Measurements from ENCODE around the gene SPRR4.
"Not testable (repeated sequence)": the region's sequence is repeated elsewhere in the genome, so short reads cannot be mapped to it uniquely, and the experiment has no call there.

Gene SPRR4

DNA sequence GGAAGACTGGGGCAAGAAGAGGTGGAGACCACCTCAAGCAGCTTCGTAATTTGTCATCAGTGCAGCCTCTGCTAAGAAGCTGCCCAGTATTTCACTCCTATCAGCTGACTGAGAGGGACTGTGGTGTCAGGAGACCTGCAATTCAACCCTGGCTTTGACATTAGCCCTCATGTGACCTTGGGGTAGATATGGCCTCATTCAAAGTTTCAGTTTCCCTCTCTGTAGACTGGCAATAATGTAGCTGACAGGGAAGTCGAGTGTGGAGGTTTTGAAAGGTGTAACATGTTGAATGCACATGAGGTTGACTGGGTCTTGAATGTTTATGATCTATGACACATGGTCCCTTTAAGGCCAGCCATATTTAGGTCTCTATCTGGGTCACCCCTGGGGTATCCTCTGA lies 2.2 kb upstream of the SPRR4 start:
- no peak for DNase-seq

- DNase-seq, result no peak
These were observed 1.4 kb upstream of the SPRR4 start for GRCh38 chr1:152969036-152969435.

DNA sequence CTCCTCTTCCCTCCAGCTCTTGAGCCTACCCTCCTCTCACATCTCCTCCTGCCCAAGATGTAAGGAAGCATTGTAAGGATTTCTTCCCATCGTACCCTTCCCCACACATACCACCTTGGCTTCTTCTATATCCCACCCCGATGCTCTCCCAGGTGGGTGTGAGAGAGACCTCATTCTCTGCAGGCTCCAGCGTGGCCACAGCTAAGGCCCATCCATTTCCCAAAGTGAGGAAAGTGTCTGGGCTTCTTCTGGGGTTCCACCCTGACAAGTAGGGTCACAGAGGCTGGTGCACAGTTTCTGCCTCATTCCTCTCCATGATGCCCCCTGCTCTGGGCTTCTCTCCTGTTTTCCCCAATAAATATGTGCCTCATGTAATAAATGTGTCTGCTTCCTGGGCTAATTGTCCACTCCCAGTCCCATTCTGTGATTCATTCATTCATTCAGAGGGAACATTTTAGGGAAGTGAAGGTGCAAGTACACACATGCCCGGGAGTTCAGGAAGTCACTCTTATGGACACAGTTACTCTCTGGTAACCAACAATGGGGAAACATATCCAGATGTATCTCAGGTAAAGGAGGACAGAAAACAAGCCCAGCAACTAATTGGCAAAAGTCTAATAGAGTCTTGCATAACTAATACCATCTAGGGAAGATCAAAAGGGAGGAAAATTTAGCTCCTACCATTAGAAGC lies 1.9 kb downstream of the SPRR4 start:
- no peak for DNase-seq

DNA sequence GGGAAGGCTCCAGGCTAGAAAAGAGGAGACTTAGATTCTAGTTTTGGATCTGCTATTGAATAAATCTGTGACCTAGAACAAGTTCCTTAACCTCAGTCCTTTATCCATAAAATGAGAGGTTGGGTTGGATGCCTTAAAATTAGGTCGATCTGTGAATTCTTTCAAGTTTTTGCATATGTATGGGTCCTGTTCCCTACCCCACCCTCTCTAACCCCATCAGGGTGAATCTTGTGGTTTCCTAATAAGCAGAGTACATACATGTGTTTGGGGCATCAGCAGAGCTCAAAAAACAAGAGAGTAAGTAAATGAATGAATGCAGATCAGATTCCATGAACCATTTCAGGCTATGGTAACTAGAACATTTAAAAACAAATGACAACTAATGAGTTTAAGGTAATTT lies 6.2 kb downstream of the SPRR4 start:
- DNase-seq, result no peak

GRCh38 chr1:152977614-152978013 lies 7.2 kb downstream of the SPRR4 start:
- no peak for DNase-seq

GRCh38 chr1:152980676-152981075 lies 10.2 kb downstream of the SPRR4 start:
- DNase-seq, result no peak

DNA sequence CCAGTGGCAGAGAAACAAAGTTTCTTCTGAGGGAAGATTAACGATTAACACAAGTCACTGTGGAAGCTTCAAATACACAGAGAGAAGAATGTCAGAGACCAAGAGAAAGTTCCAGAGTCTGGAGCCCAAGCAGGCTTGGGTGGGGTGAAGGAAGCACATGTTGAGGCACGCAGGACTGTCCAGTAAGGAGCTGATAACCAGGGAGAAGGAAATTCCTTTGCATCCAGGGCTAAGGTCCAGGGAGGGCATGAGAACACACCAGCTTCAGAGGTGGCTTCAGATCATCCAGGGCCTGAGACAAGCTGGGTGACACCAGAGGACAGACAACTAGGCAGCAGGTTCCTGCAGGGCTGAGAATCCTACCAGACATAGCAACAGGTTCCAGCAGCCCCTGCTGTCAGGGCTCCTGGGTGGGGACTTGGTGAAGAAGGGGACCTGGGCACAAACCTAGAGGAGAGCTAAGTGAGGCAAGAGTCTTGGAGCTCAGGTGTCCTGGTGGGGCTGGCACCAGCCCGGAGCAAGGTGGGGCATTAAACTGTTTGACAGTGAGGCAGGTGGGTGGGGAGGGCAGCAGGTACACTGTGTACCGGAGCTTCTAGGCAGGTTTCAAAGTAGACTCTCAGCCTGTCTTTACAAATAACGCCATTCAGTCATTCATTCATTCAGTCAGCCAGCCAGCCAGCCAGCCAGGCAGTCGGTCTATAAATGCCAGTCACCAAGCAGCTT lies 10.9 kb downstream of the SPRR4 start:
- no peak for DNase-seq

GRCh38 chr1:152982076-152982475 lies 11.6 kb downstream of the SPRR4 start:
- DNase-seq, result no peak

GRCh38 chr1:152983234-152983633 lies 12.8 kb downstream of the SPRR4 start:
- no peak for DNase-seq

- no peak for DNase-seq
These were observed 13.3 kb downstream of the SPRR4 start, which contains the start of gene SPRR1A for GRCh38 chr1:152983743-152984142. TSS of gene SPRR1A (plus strand) at chr1:152984081. CDS start at chr1:152985231, 1,150 bp downstream.

- no peak for DNase-seq
These were observed 16.1 kb downstream of the SPRR4 start for GRCh38 chr1:152986578-152986977.

GRCh38 chr1:152993186-152993585 lies 22.7 kb downstream of the SPRR4 start:
- no peak for DNase-seq

DNA sequence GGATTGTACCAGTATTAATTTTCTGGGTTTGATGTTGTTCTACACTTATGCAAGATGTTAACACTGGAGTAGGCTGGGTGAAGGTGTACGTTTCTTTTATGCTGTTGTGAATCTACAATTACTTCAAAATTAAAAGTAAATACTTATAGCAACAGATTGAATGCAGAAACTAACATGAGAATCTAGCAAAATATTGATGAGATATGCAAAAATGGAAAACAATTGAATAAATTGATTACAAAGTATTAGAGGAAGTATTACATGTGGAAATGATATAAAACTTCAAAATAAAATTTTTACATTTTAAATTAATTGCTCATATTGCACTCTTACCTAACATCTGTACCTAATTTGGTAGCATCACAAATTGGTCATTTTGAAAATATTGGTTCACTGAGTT lies 25.4 kb downstream of the SPRR4 start:
- no peak for DNase-seq

- no peak for DNase-seq
These were observed 26.4 kb downstream of the SPRR4 start for GRCh38 chr1:152996633-152997400.

DNA sequence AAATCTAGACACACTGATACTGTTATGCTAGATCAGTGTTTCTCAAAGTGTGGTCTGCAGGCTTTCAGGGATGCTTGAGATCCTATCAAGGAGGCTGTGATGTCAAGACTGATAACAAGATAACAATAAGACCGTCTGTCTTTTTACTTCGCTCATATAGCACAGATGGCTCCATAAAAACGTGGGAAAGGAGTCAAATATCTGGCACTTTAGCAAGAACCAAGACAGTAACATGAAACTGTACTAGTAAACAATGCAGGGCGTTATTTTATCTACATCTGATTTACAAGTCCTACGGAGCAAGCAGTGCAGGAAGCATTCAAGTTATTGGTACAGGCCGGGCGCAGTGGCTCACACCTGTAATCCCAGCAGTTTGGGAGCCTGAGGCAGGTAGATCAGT lies 27.5 kb downstream of the SPRR4 start:
- DNase-seq, result no peak

- no peak for DNase-seq
These were observed 28.0 kb downstream of the SPRR4 start for GRCh38 chr1:152998476-152998875.

GRCh38 chr1:152999818-153000217 lies 29.4 kb downstream of the SPRR4 start:
- no peak for DNase-seq

DNA sequence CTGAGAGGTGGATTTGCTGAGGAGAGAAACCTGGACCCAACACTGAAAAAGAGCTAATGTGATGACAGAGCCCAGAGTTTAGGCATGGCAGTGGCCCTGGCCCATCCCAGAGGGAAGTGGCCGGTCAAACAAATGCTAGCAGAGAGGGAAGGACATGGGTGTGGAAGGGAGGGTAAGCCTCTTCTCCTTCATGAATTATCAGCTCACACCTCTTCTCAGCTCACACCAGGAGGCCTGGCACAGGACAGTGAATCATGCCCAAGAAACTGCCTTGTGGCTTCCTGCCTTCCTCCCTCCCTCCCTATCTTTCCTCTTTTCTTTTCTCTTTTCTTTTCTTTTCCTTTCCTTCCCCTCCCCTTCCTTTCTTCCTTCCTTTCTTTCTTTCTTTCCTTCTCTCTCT lies 29.8 kb downstream of the SPRR4 start:
- no peak for DNase-seq

GRCh38 chr1:153001382-153001781 lies 30.9 kb downstream of the SPRR4 start, which contains the start of gene SPRR3:
TSS of gene SPRR3 (plus strand) at chr1:153001749. CDS start at chr1:153003021, 1,272 bp downstream.
- no peak for DNase-seq

DNA sequence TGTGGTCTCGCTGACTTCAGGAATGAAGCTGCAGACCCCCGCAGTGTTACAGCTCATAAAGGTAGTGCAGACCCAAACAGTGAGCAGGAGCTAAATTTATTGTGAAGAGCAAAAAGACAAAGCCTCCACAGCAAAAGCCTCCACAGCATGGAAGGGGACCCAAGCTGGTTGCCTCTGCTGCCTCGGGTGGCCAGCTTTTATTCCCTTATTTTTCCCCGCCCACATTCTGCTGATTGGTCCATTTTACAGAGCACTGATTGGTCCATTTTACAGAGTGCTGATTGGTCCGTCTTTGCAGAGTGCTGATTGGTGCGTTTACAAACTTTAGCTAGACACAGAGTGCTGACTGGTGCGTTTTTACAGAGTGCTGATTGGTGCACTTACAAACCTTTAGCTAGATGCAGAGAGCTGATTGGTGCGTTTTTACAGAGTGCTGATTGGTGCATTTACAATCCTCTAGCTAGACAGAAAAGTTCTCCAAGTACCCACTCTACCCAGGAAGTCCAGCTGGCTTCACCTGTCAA lies 40.8 kb downstream of the SPRR4 start:
- DNase-seq, result not testable (repeated sequence)

- DNase-seq, result not testable (repeated sequence)
These were observed 51.4 kb downstream of the SPRR4 start for GRCh38 chr1:153021829-153022228.
